Fibroblast of lung (primary cell): Measurements from ENCODE around the gene ASZ1. TPM values are rescaled to one million over a fixed set of nuclear protein-coding genes. Genes with fewer than 3 reads are reported as not detected.
A peak's percentile ranks its signal among the peaks of the same experiment; 100 is the strongest.

Experiments used
- DNase-seq, 2 donors: peaks; one replicate each; pipeline versions ENCODE4 v3.0.0 to v3.0.0-alpha.2; 2010; ENCODE audit warnings: low read depth in 2 of 2
- H2AFZ ChIP-seq: 2 replicates; pipeline ENCODE4 v1.5.1; 2012; ENCODE audit warnings: low read length, control low read depth, inconsistent platforms
- H3K27ac ChIP-seq: 2 replicates; pipeline ENCODE4 v1.5.1; 2011; ENCODE audit warnings: low read length, control low read depth; ENCODE audit not compliant: insufficient read depth
- H3K27me3 ChIP-seq: 2 replicates; pipeline ENCODE4 v1.5.1; 2011; ENCODE audit warnings: mild to moderate bottlenecking, low read length; ENCODE audit not compliant: control insufficient read depth, insufficient read depth
- H3K36me3 ChIP-seq: 2 replicates; pipeline ENCODE4 v1.5.1; 2011; ENCODE audit warnings: low read length; ENCODE audit not compliant: control insufficient read depth, insufficient read depth
- H3K4me1 ChIP-seq: 2 replicates; pipeline ENCODE4 v1.5.1; 2011; ENCODE audit warnings: low read length; ENCODE audit not compliant: control insufficient read depth, insufficient read depth; ENCODE audit errors: extremely low read depth
- H3K4me2 ChIP-seq: 2 replicates; pipeline ENCODE4 v1.5.1; 2011; ENCODE audit warnings: low read length, control low read depth; ENCODE audit not compliant: insufficient read depth; ENCODE audit errors: extremely low read depth
- H3K4me3 ChIP-seq, 4 experiments: fragments of 200-600 bp in 1 of 4; sonication (generic) in 1 of 4; replicated peaks in 1 of 4; 2 replicates each; pipeline ENCODE4 v1.5.1; 2011 to 2016; ENCODE audit warnings: low read length in 4 of 4, low read depth in 3 of 4, mild to moderate bottlenecking in 3 of 4, control low read depth in 2 of 4, inconsistent platforms in 1 of 4, mixed read lengths in 1 of 4; ENCODE audit not compliant: insufficient read depth in 1 of 4; ENCODE audit errors: control extremely low read depth in 1 of 4
- H3K79me2 ChIP-seq: 2 replicates; pipeline ENCODE4 v1.5.1; 2012; ENCODE audit warnings: mild to moderate bottlenecking, low read length, inconsistent platforms; ENCODE audit not compliant: control insufficient read depth, insufficient read depth
- H3K9ac ChIP-seq: 2 replicates; pipeline ENCODE4 v1.5.1; 2011; ENCODE audit warnings: mild to moderate bottlenecking, low read length, control low read depth; ENCODE audit not compliant: insufficient read depth
- H3K9me3 ChIP-seq: 2 replicates; pipeline ENCODE4 v1.5.1; 2012; ENCODE audit warnings: low read depth, low read length; ENCODE audit not compliant: control insufficient read depth, insufficient read depth
- H4K20me1 ChIP-seq: 2 replicates; pipeline ENCODE4 v1.5.1; 2011; ENCODE audit warnings: low read length; ENCODE audit not compliant: control insufficient read depth, insufficient read depth; ENCODE audit errors: extremely low read depth
- EZH2 ChIP-seq: IDR thresholded peaks from 2 replicates; pipeline ENCODE4 v1.5.1; 2012; ENCODE audit warnings: low read length, control low read depth, mild to moderate bottlenecking; ENCODE audit errors: missing control alignments
- polyA plus RNA-seq, 2 donors: library from polyadenylated mRNA; depleted of rRNA in 1 of 2; stranded (reverse) in 1 of 2; unstranded in 1 of 2; fragments of >200 nt; gene quantifications; 2 replicates each; pipeline ENCODE4 v1.2.1, GENCODE V29; 2011 to 2012; ENCODE audit warnings: missing spikeins in 1 of 2
- total RNA-seq: library from RNA; depleted of rRNA; stranded (reverse); fragments of >200 nt; gene quantifications from 2 replicates; pipeline ENCODE4 v1.2.1, GENCODE V29; 2014
- TF ChIP-seq, protein P1 (sequence below), 2 donors: IDR thresholded peaks in 1 of 2; conservative IDR thresholded peaks in 1 of 2; 1 replicate in 1 of 2; 2 replicates in 1 of 2; pipeline ENCODE4 v1.5.1; 2011 to 2012; ENCODE audit warnings: low read length in 2 of 2, control low read depth in 1 of 2, inconsistent platforms in 1 of 2, low read depth in 1 of 2, mild to moderate bottlenecking in 1 of 2

The ASZ1 gene
- total and polyA plus RNA-seq, 2 donors (not counting 1 experiment from before 2014, with no cell fraction given) = 0.03 TPM; not detected in 1

DNA sequence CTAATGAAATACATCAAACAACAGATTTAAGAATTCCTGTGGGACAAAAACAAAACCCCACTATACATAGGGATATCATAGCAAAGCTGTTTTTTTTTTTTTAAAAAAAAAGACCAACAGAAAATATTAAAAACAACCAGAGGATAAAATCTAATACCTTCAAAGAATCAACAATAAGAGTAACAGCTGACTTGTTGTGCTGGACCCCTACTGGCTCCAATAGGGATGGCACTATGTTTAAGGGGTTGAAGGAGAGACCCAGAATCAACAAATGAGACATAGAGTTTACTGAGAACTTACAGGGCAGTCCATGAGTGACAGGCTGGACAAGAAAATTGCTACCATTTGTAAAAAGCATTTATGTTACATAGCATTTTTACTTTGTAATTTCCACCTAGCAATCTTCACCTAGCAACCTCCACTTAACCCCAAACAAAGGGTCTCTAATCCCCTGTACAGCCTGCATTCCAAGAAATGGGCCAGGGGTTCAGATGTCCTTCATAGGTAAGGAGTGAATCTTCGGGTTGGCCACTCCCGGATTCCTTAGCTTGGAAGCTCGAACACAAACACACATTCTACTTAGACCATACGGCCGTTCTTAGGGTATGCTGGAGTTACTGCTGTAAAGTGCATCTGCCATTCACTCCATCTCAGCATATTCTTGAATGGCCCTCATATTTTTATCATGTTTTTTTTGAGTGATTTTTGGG is 25.8 kb downstream of the ASZ1 start:
- Histone ChIP-seq H3K27ac (no peak overlapping the region), H4K20me1 (no peaks in the 10 kb centered on the region), H3K4me3 (no peak overlapping the region), H3K9me3 (no peaks in the 10 kb centered on the region), H3K9ac (no peak overlapping the region), H3K27me3 (no peaks in the 10 kb centered on the region), H3K79me2 (no peaks in the 10 kb centered on the region), H3K4me2 (no peak overlapping the region), H2AFZ (no peak overlapping the region), H3K4me1 (no peaks in the 10 kb centered on the region), H3K36me3 (no peaks in the 10 kb centered on the region)
- peak in 1 of 2 donors; percentile 5 for DNase-seq
- TF ChIP-seq EZH2 = no peak
- TF ChIP-seq, protein P1, sequence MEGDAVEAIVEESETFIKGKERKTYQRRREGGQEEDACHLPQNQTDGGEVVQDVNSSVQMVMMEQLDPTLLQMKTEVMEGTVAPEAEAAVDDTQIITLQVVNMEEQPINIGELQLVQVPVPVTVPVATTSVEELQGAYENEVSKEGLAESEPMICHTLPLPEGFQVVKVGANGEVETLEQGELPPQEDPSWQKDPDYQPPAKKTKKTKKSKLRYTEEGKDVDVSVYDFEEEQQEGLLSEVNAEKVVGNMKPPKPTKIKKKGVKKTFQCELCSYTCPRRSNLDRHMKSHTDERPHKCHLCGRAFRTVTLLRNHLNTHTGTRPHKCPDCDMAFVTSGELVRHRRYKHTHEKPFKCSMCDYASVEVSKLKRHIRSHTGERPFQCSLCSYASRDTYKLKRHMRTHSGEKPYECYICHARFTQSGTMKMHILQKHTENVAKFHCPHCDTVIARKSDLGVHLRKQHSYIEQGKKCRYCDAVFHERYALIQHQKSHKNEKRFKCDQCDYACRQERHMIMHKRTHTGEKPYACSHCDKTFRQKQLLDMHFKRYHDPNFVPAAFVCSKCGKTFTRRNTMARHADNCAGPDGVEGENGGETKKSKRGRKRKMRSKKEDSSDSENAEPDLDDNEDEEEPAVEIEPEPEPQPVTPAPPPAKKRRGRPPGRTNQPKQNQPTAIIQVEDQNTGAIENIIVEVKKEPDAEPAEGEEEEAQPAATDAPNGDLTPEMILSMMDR (conservative IDR thresholded peaks at IDR 0.05 in 1 of 2, IDR thresholded peaks at IDR 0.05 in 1 of 2; ENCODE audit: low read depth in 1 of 2, low read length in 2 of 2) = peak; percentile 19 to 48

DNA sequence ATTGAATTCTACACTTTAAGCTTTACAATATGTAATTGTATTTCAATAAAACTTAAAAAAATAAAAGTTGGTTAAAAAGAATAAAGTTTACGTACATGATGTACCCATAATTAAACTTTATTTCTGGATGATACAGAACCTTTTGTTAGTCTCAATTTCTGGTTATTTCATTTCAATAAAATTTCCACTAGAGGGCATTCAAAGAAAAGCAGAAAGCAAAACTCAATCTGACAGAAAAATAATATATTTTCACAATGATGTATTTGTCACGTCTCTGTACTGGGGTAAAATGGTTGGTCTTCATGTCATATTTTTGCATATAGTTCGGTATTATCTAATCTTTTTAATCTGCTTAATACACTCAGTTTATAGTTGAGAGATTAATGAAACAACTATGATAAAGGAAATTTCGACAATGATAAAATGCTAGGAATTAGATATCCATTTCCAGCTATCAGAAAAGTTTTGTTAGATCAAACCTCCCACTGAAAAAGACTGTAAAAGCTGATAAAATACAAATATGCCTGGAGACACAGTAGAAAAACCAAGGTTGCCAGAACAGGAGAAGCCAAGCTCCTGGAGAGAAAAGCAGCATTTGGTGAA is 27.4 kb downstream of the ASZ1 start:
- no peaks in the 10 kb centered on the region for H4K20me1 ChIP-seq
- peak in 1 of 2 donors; percentile 28 for DNase-seq
- H3K9ac ChIP-seq = no peak overlapping the region

DNA sequence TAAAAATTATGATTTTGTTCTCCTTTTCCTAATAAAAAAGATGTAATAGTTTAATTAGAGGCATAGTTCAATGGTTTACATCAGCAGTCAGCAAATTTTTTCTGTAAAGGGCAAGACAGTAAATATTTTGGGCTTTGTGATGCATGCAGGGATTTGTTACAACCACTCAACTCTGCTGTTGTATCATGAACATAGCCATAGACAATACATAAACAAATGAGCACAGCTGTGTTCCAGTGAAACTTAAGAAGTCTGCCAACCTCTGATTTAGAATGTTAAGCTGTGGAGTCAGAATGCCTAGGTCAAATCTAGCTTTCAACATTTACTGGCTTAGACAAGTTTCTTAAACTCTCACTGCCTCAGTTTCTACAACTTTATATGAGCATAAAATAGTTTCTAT is 31.6 kb downstream of the ASZ1 start:
- H3K4me1 ChIP-seq = no peaks in the 10 kb centered on the region
- H3K27me3 ChIP-seq = no peaks in the 10 kb centered on the region
- no peak overlapping the region for H3K27ac ChIP-seq
- no peak overlapping the region for H3K4me3 ChIP-seq
- no peak overlapping the region for H2AFZ ChIP-seq
- no peaks in the 10 kb centered on the region for H3K9me3 ChIP-seq
- peak in 1 of 2 donors; percentile 71 for DNase-seq
- no peaks in the 10 kb centered on the region for H3K36me3 ChIP-seq
- no peak overlapping the region for H3K4me2 ChIP-seq
- no peaks in the 10 kb centered on the region for H3K79me2 ChIP-seq
- H3K9ac ChIP-seq = no peak overlapping the region
- no peaks in the 10 kb centered on the region for H4K20me1 ChIP-seq
- TF ChIP-seq, protein P1 (conservative IDR thresholded peaks at IDR 0.05 in 1 of 2, IDR thresholded peaks at IDR 0.05 in 1 of 2; ENCODE audit: low read depth in 1 of 2, low read length in 2 of 2) = no peak
- TF ChIP-seq EZH2 = no peak

More for the DNA sequence above, 27.4 kb downstream of the ASZ1 start:
- Histone ChIP-seq H3K4me2 (no peak overlapping the region), H3K36me3 (no peaks in the 10 kb centered on the region), H3K27me3 (no peaks in the 10 kb centered on the region), H2AFZ (no peak overlapping the region), H3K4me1 (no peaks in the 10 kb centered on the region), H3K27ac (no peak overlapping the region), H3K79me2 (no peaks in the 10 kb centered on the region), H3K9me3 (no peaks in the 10 kb centered on the region), H3K4me3 (no peak overlapping the region)
- no peak for TF ChIP-seq EZH2
- TF ChIP-seq, protein P1 (conservative IDR thresholded peaks at IDR 0.05 in 1 of 2, IDR thresholded peaks at IDR 0.05 in 1 of 2; ENCODE audit: low read depth in 1 of 2, low read length in 2 of 2) = peak in 1 of 2 donors; percentile 39
